Glomerular visceral epithelial cell (primary cell): ENCODE measurements around the gene PLA2G4A.
A peak's percentile ranks its signal among the peaks of the same experiment; 100 is the strongest.

Experiments used
- DNase-seq: peaks from one replicate; pipeline ENCODE4 v3.0.0-alpha.2; 2016; ENCODE audit errors: extremely low spot score

PLA2G4A gene

GRCh38 chr1:187027253-187027652 is 198.5 kb downstream of the PLA2G4A start:
- peak; percentile 2 for DNase-seq

DNA sequence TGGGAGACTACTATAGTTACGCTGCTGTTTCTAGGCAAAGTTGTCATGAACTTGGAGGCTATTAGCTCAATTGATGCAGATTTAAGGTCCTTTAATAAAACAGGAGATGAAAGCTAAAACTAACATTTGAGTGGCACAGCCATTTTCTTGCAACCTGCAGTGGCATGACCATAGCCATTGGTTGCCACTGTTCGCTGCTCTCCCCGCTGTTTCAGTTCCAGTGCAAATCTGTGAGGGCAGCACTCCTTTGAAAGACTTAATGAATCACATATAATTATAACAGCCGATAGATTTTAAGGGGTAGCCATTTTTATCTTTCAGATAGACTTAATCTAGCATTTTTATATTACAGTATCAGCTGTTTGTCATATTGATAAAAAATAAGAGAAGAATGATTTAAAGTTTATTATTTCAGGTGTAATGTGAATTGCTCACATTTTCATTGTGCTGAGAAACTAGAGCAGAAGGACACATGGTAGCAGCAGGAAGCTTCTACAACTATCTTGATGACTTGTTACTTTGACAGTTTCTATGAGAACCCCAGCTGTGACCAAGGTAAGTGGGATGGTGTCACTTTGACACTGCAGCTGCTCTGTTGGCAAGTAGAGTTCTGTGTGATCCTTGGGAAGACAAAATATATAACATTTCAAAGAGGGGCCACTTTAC is 203.7 kb downstream of the PLA2G4A start:
- no peak for DNase-seq

- no peak for DNase-seq
Measured at GRCh38 chr1:187032982-187033692, 204.4 kb downstream of the PLA2G4A start.

DNA sequence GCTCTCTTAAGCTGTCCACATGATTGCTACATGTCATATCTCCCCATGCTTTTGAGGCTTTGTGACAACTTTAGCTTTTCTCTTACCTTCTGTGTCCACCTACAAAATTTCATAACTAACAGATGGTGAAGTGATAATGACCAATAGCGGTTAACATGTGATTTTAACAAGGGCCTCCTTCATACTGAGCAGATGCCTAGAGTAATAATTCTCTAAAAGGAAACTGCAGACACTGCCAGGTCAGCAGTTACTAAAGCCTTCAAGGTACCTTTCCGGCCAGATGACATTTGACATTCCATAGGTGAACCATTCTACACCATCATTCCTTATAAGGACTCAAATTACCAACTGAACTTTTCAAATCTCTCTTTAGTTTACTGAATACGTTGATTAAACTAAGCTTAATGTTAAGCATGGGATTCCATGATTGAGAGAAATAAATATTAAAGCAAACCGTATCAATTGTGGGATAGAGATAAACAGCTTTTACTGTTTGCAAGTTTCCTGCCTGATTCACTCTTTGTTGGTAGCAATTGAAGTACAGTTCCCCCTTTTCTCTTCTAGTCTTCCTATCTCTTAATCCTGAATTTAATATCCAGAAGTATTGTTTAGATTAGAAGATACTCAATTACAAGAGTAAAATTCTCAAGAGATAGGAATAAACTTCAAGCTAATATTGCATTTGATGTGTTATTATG is 205.1 kb downstream of the PLA2G4A start:
- DNase-seq, result no peak

DNA sequence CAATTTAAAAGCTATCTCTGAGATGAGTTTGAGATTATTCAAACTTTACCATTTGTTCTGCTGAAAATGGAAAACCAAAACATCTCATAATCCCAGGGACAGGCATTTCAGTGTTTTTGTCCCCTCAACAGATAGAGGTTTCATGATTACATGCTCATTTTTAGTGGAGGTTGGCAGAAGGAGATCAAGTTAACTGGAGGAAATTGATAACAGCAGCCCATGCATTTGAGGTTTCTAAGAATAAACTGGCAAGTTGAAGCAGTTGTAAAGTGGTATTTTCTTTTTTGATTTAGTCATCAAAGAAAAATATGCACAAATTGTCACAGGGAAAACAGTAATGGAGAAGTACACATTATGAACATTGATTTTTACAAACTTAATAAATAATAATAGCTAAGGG is 205.8 kb downstream of the PLA2G4A start:
- DNase-seq, result no peak

DNA sequence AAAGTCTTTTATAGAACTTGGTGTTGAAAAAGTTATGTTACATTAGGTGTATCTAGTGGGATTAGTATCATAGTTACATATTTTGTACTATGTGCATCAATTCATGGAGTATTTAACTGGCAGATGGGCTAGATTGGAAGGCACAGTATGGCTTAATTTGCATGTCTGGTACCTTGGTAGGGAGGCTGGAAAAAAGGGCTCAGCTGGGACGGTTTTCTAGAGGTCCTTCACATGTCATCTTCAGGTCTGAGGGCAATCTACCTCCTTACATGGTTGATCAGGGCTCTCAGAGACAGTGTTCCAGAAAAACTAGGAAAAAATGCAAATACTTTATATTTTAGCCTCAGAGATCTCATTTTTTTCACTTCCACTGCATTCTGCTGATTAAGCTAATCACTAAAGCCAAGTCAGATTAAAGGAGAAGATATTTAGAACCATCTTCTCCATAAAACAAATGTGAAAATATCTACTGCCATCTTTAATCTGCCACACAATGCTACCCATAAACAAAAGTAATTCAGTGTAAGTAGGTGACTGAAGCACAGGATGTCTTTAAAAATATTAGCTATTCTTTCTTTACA is 209.3 kb downstream of the PLA2G4A start:
- no peak for DNase-seq
